B cell (primary cell): ENCODE measurements around the gene HES2. TPM values are rescaled to one million over a fixed set of nuclear protein-coding genes. Genes with fewer than 3 reads are reported as not detected.

Experiments used
- ATAC-seq: fragments of 200-7000 bp; cut with Tn5 transposase; one replicate; pipeline ENCODE4 v1.10.0; 2021; ENCODE audit warnings: low read depth, mild to moderate bottlenecking, moderate number of reproducible peaks, moderate library complexity
- CTCF ChIA-PET: fragments of 350-600 bp; sonication (Branson Sonifier 250); formaldehyde crosslinking; loops from one replicate; lab custom pipeline; 2021; ENCODE audit warnings: antibody characterized with exemption, inconsistent platforms; lab: Charles Lee
- POLR2A ChIA-PET: fragments of 350-600 bp; sonication (Branson Sonifier 250); formaldehyde crosslinking; loops from one replicate; lab custom pipeline; 2021; ENCODE audit warnings: antibody characterized with exemption; lab: Charles Lee
- DNase-seq: peaks from one replicate; pipeline ENCODE4 v3.0.0; 2013
- H2AFZ ChIP-seq: 2 replicates; pipeline ENCODE4 v1.6.1; 2012; ENCODE audit warnings: mild to moderate bottlenecking, low read depth, low read length; ENCODE audit not compliant: insufficient read depth, poor library complexity, severe bottlenecking
- H3K27ac ChIP-seq, 2 donors: 1 replicate in 1 of 2; 2 replicates in 1 of 2; pipeline ENCODE4 v1.5.1; 2012 to 2013; ENCODE audit warnings: low read length in 2 of 2, mild to moderate bottlenecking in 2 of 2, moderate library complexity in 1 of 2
- H3K27me3 ChIP-seq, 4 experiments: fragments of 200-600 bp in 1 of 4; sonication (generic) in 1 of 4; replicated peaks in 1 of 4; 1 replicate in 2 of 4; 2 replicates in 2 of 4; pipeline versions ENCODE4 v1.6.1 to v1.7.0; 2013 to 2016; ENCODE audit warnings: low read length in 3 of 4, mild to moderate bottlenecking in 2 of 4, mixed read lengths in 1 of 4, moderate library complexity in 1 of 4; ENCODE audit not compliant: insufficient read depth in 4 of 4, control insufficient read depth in 3 of 4; ENCODE audit errors: control extremely low read depth in 1 of 4
- H3K36me3 ChIP-seq, 2 experiments: replicated peaks in 1 of 2; 1 replicate in 1 of 2; 2 replicates in 1 of 2; pipeline versions ENCODE4 v1.6.1 to v1.7.1; 2013; ENCODE audit warnings: low read length in 1 of 2; ENCODE audit not compliant: insufficient read depth in 2 of 2, control insufficient read depth in 1 of 2; ENCODE audit errors: control extremely low read depth in 1 of 2, extremely low read depth in 1 of 2
- H3K4me1 ChIP-seq, 2 donors: fragments of 200-600 bp in 1 of 2; sonication (generic) in 1 of 2; 1 replicate in 1 of 2; 2 replicates in 1 of 2; pipeline versions ENCODE4 v1.5.1 to v1.6.1; 2013 to 2017; ENCODE audit warnings: low read length in 2 of 2; ENCODE audit not compliant: control insufficient read depth in 2 of 2, insufficient read depth in 2 of 2
- H3K4me2 ChIP-seq: replicated peaks from 2 replicates; pipeline ENCODE3; 2012; ENCODE audit warnings: mild to moderate bottlenecking, low read depth, low read length; ENCODE audit not compliant: poor library complexity, severe bottlenecking
- H3K4me3 ChIP-seq, 5 experiments: fragments of 200-600 bp in 1 of 5; sonication (generic) in 1 of 5; 1 replicate in 3 of 5; 2 replicates in 2 of 5; pipeline versions ENCODE4 v1.5.1 to v1.7.0; 2011 to 2016; ENCODE audit warnings: low read length in 4 of 5, mild to moderate bottlenecking in 4 of 5, low read depth in 2 of 5, control low read depth in 1 of 5, moderate library complexity in 1 of 5; ENCODE audit not compliant: insufficient read depth in 1 of 5; ENCODE audit errors: control extremely low read depth in 1 of 5, extremely low read depth in 1 of 5
- H3K79me2 ChIP-seq: fragments of 200-600 bp; sonication (generic); one replicate; pipeline ENCODE4 v1.6.0; 2016; ENCODE audit warnings: low read length; ENCODE audit not compliant: control insufficient read depth, insufficient read depth
- H3K9ac ChIP-seq: fragments of 200-600 bp; sonication (generic); 2 replicates; pipeline ENCODE4 v1.6.1; 2017; ENCODE audit warnings: mild to moderate bottlenecking, low read length, moderate library complexity
- H3K9me3 ChIP-seq, 3 donors: one replicate each; pipeline versions ENCODE4 v1.6.1 to v1.7.1; 2013; ENCODE audit warnings: low read length in 2 of 3; ENCODE audit not compliant: control insufficient read depth in 2 of 3, insufficient read depth in 1 of 3; ENCODE audit errors: control extremely low read depth in 1 of 3
- H4K20me1 ChIP-seq: 2 replicates; pipeline ENCODE4 v1.6.0; 2012; ENCODE audit warnings: mild to moderate bottlenecking, low read length; ENCODE audit not compliant: insufficient read depth, control insufficient read depth, poor library complexity, severe bottlenecking
- H3K27ac Mint-ChIP-seq: one replicate; pipeline ENCODE4 v1.8.0; 2021; ENCODE audit warnings: mixed read lengths
- H3K27me3 Mint-ChIP-seq: one replicate; pipeline ENCODE4 v1.8.0; 2021; ENCODE audit warnings: mixed read lengths
- H3K4me1 Mint-ChIP-seq: one replicate; pipeline ENCODE4 v1.8.0; 2021; ENCODE audit warnings: mixed read lengths
- H3K4me3 Mint-ChIP-seq: one replicate; pipeline ENCODE4 v1.8.0; 2021; ENCODE audit warnings: mixed read lengths
- H3K9me3 Mint-ChIP-seq: one replicate; pipeline ENCODE4 v1.8.0; 2022; ENCODE audit warnings: mixed read lengths; ENCODE audit not compliant: insufficient read depth
- EZH2 ChIP-seq: IDR thresholded peaks from 2 replicates; pipeline ENCODE4 v1.6.1; 2012; ENCODE audit warnings: borderline replicate concordance, low read depth, mild to moderate bottlenecking, moderate library complexity, low read length; ENCODE audit not compliant: insufficient read depth, poor library complexity, severe bottlenecking
- WGBS: methylation state at CpG from one replicate; pipeline ENCODE4 v1.1.5; 2013; ENCODE audit warnings: missing lambda C conversion rate; ENCODE audit not compliant: insufficient coverage; 5-methylcytosine and 5-hydroxymethylcytosine counted together
- intact Hi-C: fragments of 100-400 bp; cut with micrococcal nuclease; formaldehyde crosslinking; loops from one replicate; pipeline ENCODE4 v1.10.0; 2022
- polyA plus RNA-seq: library from polyadenylated mRNA; depleted of rRNA; stranded (reverse); fragments of >200 nt; gene quantifications from 2 replicates; pipeline ENCODE4 v1.2.3, GENCODE V29; 2012
- total RNA-seq, 2 donors: library from RNA; stranded (reverse); fragments of 120-200 nt in 1 of 2; gene quantifications; 1 replicate in 1 of 2; 2 replicates in 1 of 2; pipeline versions ENCODE4 v1.2.3 to v1.2.4, GENCODE V29; 2013 to 2022
- TF ChIP-seq, protein P1 (sequence below): fragments of 200-600 bp; IDR thresholded peaks from one replicate; pipeline ENCODE4 v1.8.0; 2022; ENCODE audit warnings: antibody characterized with exemption, mild to moderate bottlenecking

HES2 gene
- total and polyA plus RNA-seq, 2 donors (not counting 1 experiment from before 2014, with no cell fraction given) = not detected

DNA sequence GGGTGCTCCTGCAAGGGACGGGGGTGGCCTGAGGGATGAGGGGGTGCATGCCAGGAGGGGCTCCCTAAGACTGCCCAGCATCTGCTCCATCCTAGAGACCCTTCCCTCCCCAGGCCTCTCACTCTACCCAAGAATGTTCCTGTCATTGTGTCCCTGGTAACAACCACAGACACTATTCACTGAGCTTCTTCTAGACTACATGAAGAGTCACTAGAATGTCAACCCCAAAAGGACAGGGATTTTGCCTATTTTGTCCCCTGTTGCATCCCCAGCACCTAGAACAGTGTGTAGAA, 43.3 kb upstream of the HES2 start:
- H3K27me3 ChIP-seq = peaks cover 0 to 44% (median 19%) of the 10 kb centered on the region in 4 experiments
- no peak overlapping the region for H2AFZ ChIP-seq
- H3K27me3 Mint-ChIP-seq = peaks cover 34% of the 10 kb centered on the region
- no peak overlapping the region for H3K4me2 ChIP-seq
- peaks cover 21% of the 10 kb centered on the region for H3K4me1 Mint-ChIP-seq
- H3K27ac Mint-ChIP-seq = no peak overlapping the region
- ATAC-seq (no peak), DNase-seq (no peak)
- H3K9me3 ChIP-seq = no peaks in the 10 kb centered on the region
- ChIA-PET POLR2A (no interaction called here), CTCF (interaction anchor here (1.3 kb wide), 1 partner anchor 23 kb away, joined by 3 read pairs; no protein-coding TSS in a partner anchor)
- H3K4me3 Mint-ChIP-seq = no peak overlapping the region
- no peak overlapping the region for H3K27ac ChIP-seq
- intact Hi-C loops = no loop called here
- no peaks in the 10 kb centered on the region for H3K79me2 ChIP-seq
- H3K9ac ChIP-seq = no peak overlapping the region
- TF ChIP-seq, protein P1, sequence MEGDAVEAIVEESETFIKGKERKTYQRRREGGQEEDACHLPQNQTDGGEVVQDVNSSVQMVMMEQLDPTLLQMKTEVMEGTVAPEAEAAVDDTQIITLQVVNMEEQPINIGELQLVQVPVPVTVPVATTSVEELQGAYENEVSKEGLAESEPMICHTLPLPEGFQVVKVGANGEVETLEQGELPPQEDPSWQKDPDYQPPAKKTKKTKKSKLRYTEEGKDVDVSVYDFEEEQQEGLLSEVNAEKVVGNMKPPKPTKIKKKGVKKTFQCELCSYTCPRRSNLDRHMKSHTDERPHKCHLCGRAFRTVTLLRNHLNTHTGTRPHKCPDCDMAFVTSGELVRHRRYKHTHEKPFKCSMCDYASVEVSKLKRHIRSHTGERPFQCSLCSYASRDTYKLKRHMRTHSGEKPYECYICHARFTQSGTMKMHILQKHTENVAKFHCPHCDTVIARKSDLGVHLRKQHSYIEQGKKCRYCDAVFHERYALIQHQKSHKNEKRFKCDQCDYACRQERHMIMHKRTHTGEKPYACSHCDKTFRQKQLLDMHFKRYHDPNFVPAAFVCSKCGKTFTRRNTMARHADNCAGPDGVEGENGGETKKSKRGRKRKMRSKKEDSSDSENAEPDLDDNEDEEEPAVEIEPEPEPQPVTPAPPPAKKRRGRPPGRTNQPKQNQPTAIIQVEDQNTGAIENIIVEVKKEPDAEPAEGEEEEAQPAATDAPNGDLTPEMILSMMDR = no peak
- TF ChIP-seq EZH2 = no peak
- no peaks in the 10 kb centered on the region for H3K36me3 ChIP-seq
- H3K9me3 Mint-ChIP-seq = no peaks in the 10 kb centered on the region
- H3K4me1 ChIP-seq = peaks cover 16 to 25% of the 10 kb centered on the region in 2 donors
- WGBS = no CpG with 5 or more reads among the region's 1 CpG
- no peak overlapping the region for H3K4me3 ChIP-seq
- H4K20me1 ChIP-seq = no peaks in the 10 kb centered on the region

DNA sequence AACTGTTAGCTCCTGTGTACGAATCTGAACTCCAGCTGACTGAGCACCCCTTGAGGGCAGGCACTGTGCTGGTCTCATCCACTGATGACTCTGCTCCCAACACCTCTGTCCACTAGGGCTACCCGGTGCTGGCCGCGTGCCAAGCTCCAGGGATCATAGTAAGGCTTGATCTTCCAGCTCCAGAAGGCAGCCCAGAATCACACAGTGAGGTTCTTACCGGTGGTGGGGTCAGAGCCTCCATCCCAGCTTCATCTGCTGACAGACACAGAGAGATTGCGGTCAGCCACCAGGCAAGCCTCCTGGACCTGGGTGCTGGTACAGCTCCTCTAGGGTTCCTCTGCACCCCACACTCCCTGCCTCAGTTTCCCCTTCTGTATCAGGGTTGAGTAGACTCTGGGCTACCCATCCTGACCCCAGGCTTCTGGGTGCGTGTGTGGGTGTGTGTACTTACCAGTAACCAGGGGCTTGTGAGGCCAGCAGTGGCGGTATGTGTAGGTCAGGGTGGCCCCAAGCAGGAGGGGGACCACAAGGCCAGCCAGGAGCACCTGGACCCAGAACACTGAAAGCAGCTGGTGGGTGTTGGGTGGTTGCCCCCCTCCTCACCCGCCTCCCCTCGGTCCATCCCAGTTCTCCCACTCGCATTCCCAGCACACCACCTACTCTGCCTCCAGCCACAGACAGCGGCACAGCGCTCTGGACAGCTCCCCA, 42.8 kb upstream of the HES2 start:
- H3K27me3 ChIP-seq = peaks cover 0 to 44% (median 19%) of the 10 kb centered on the region in 4 experiments
- H3K4me3 ChIP-seq = no peak overlapping the region
- intact Hi-C loops = no loop called here
- ATAC-seq (no peak), DNase-seq (no peak)
- H3K79me2 ChIP-seq = no peaks in the 10 kb centered on the region
- H3K9ac ChIP-seq = no peak overlapping the region
- Mint-ChIP-seq H3K9me3 (no peaks in the 10 kb centered on the region), H3K4me3 (no peak overlapping the region), H3K27ac (no peak overlapping the region), H3K27me3 (peaks cover 35% of the 10 kb centered on the region), H3K4me1 (peaks cover 21% of the 10 kb centered on the region)
- no peak overlapping the region for H3K27ac ChIP-seq
- H3K4me2 ChIP-seq = no peak overlapping the region
- ChIA-PET CTCF (no interaction called here), POLR2A (no interaction called here)
- no peaks in the 10 kb centered on the region for H3K36me3 ChIP-seq
- TF ChIP-seq, protein P1 = no peak
- TF ChIP-seq EZH2 = no peak
- H4K20me1 ChIP-seq = no peaks in the 10 kb centered on the region
- H3K9me3 ChIP-seq = no peaks in the 10 kb centered on the region
- no peak overlapping the region for H2AFZ ChIP-seq
- peaks cover 16 to 25% of the 10 kb centered on the region in 2 donors for H3K4me1 ChIP-seq
- 95% methylated on average over 7 of the region's 13 CpGs for WGBS
